Measurements from ENCODE around the gene FAM114A1. TPM values are rescaled to one million over a fixed set of nuclear protein-coding genes. Genes with fewer than 3 reads are reported as not detected.

FAM114A1 gene
- total RNA-seq, 1 donor from 2014 or later, result 159 TPM

DNA sequence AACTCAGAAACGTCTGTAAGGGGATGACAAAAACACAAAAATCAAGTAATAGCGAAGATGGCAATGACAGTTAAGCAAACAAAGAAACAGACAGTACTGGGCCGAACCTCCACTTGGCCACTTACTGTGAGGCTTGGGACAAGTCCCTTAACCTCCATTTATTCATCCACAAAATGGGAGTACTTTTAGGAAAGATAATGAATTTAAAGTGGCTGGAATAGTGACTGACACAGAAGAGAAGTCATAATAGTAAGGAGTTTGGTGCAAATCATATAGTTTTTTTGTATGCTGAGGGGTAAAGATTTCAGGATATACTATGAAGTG is 9.5 kb upstream of the FAM114A1 start:
- peak; percentile 87 for FAIRE-seq
- H3K4me2 ChIP-seq (ENCODE audit: low read length), result peak overlapping the region; percentile 70
- H3K27ac Mint-ChIP-seq (ENCODE audit: unreplicated experiment), result peak overlapping the region; percentile 85

DNA sequence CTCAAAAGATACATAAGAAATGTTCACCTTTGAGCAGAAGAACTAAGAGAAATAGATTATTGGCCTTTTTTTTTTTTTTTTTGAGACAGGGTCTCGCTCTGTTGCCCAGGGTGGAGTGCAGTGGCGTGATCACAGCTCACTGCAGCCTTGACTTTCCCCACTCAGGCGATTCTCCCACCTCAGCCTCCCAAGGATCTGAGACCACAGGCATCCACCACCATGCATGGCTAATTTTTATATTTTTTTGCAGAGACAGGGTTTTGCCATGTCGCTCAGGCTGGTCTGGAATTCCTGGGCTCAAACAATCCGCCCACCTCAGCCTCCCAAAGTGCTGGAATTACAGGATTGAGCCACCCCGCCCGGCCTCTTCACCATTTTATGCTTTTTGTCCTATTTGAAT is 8.1 kb upstream of the FAM114A1 start:
- Histone ChIP-seq H3K79me2 (ENCODE audit: insufficient read depth, low read length) (no peaks in the 10 kb centered on the region), H3K9me3 (ENCODE audit: insufficient read depth, low read depth, low read length) (no peaks in the 10 kb centered on the region), H3K36me3 (ENCODE audit: insufficient read depth, low read length) (no peaks in the 10 kb centered on the region), H2AFZ (ENCODE audit: low read depth, low read length) (no peak overlapping the region), H3K27ac (ENCODE audit: low read depth, low read length) (no peak overlapping the region), H3K4me2 (ENCODE audit: low read length) (no peak overlapping the region), H3K9ac (ENCODE audit: low read length) (no peak overlapping the region), H3K27me3 (ENCODE audit: insufficient read depth, low read length) (no peaks in the 10 kb centered on the region), H4K20me1 (ENCODE audit: insufficient read depth, low read length) (no peaks in the 10 kb centered on the region), H3K4me1 (ENCODE audit: insufficient read depth, low read length) (peaks cover 22% of the 10 kb centered on the region), H3K4me3 (ENCODE audit: insufficient read depth, low read depth, low read length) (no peak overlapping the region)
- Mint-ChIP-seq H3K4me3 (ENCODE audit: unreplicated experiment) (no peak overlapping the region), H3K27ac (ENCODE audit: unreplicated experiment) (no peak overlapping the region), H3K9me3 (ENCODE audit: unreplicated experiment) (no peaks in the 10 kb centered on the region), H3K4me1 (ENCODE audit: low read depth, unreplicated experiment) (peaks cover 31% of the 10 kb centered on the region), H3K36me3 (ENCODE audit: low read depth, unreplicated experiment) (no peaks in the 10 kb centered on the region), H3K27me3 (ENCODE audit: low read depth, unreplicated experiment) (no peaks in the 10 kb centered on the region)
- DNase-seq (ENCODE audit: low read depth) (no peak), FAIRE-seq (no peak)
- TF ChIP-seq EZH2 (IDR thresholded peaks at IDR 0.05; ENCODE audit: insufficient read depth, low read length), result no peak
- TF ChIP-seq, protein P1, sequence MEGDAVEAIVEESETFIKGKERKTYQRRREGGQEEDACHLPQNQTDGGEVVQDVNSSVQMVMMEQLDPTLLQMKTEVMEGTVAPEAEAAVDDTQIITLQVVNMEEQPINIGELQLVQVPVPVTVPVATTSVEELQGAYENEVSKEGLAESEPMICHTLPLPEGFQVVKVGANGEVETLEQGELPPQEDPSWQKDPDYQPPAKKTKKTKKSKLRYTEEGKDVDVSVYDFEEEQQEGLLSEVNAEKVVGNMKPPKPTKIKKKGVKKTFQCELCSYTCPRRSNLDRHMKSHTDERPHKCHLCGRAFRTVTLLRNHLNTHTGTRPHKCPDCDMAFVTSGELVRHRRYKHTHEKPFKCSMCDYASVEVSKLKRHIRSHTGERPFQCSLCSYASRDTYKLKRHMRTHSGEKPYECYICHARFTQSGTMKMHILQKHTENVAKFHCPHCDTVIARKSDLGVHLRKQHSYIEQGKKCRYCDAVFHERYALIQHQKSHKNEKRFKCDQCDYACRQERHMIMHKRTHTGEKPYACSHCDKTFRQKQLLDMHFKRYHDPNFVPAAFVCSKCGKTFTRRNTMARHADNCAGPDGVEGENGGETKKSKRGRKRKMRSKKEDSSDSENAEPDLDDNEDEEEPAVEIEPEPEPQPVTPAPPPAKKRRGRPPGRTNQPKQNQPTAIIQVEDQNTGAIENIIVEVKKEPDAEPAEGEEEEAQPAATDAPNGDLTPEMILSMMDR (IDR thresholded peaks at IDR 0.05; ENCODE audit: insufficient read depth, low read depth, low read length), result no peak

More for the DNA sequence above, 9.5 kb upstream of the FAM114A1 start:
- Mint-ChIP-seq H3K4me1 (ENCODE audit: low read depth, unreplicated experiment) (peaks cover 31% of the 10 kb centered on the region), H3K9me3 (ENCODE audit: unreplicated experiment) (no peaks in the 10 kb centered on the region), H3K27me3 (ENCODE audit: low read depth, unreplicated experiment) (no peaks in the 10 kb centered on the region), H3K4me3 (ENCODE audit: unreplicated experiment) (no peak overlapping the region), H3K36me3 (ENCODE audit: low read depth, unreplicated experiment) (no peaks in the 10 kb centered on the region)
- H3K79me2 ChIP-seq (ENCODE audit: insufficient read depth, low read length), result no peaks in the 10 kb centered on the region
- no peaks in the 10 kb centered on the region for H4K20me1 ChIP-seq (ENCODE audit: insufficient read depth, low read length)
- no peaks in the 10 kb centered on the region for H3K27me3 ChIP-seq (ENCODE audit: insufficient read depth, low read length)
- H3K4me1 ChIP-seq (ENCODE audit: insufficient read depth, low read length), result peaks cover 22% of the 10 kb centered on the region
- H3K4me3 ChIP-seq (ENCODE audit: insufficient read depth, low read depth, low read length), result peak overlapping the region; percentile 43
- no peak for DNase-seq (ENCODE audit: low read depth)
- H3K36me3 ChIP-seq (ENCODE audit: insufficient read depth, low read length), result no peaks in the 10 kb centered on the region
- no peaks in the 10 kb centered on the region for H3K9me3 ChIP-seq (ENCODE audit: insufficient read depth, low read depth, low read length)
- no peak for TF ChIP-seq EZH2 (IDR thresholded peaks at IDR 0.05; ENCODE audit: insufficient read depth, low read length)
- peak overlapping the region; percentile 51 for H3K9ac ChIP-seq (ENCODE audit: low read length)
- peak overlapping the region; percentile 82 for H3K27ac ChIP-seq (ENCODE audit: low read depth, low read length)
- H2AFZ ChIP-seq (ENCODE audit: low read depth, low read length), result peak overlapping the region; percentile 31

DNA sequence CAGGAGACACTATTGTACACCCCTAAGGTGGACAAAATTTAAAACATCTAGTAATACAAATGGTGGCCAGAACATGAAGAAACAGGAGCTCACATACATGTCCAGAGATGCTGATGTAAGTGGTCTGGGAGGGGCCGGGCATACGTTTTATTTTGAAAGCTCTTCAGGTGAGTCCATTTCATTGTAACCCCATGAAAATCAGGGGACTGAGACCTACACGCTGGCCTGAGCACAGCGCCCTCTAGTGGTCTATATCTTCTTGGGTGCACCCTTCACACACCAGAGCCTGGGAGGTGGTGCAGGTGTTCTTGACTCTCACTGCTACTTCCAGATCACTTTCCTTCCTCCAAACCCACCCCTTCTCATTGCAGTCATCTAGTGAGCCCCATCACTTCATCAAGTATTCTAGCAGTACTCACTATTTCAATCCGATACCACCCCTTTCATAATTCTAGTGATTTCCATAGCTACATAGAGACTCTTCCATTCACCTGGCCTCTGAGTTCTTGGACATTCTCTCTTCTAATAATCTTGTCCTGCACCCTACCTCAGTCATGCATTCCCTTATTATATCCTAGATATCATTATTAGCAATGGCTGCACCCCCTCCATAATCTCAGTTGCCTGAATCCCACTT is 6.7 kb upstream of the FAM114A1 start:
- Mint-ChIP-seq H3K4me1 (ENCODE audit: low read depth, unreplicated experiment) (peaks cover 31% of the 10 kb centered on the region), H3K36me3 (ENCODE audit: low read depth, unreplicated experiment) (no peaks in the 10 kb centered on the region), H3K27me3 (ENCODE audit: low read depth, unreplicated experiment) (no peaks in the 10 kb centered on the region), H3K9me3 (ENCODE audit: unreplicated experiment) (no peaks in the 10 kb centered on the region), H3K27ac (ENCODE audit: unreplicated experiment) (no peak overlapping the region), H3K4me3 (ENCODE audit: unreplicated experiment) (peak overlapping the region; percentile 1)
- no peak overlapping the region for H3K9ac ChIP-seq (ENCODE audit: low read length)
- no peaks in the 10 kb centered on the region for H3K27me3 ChIP-seq (ENCODE audit: insufficient read depth, low read length)
- H3K4me1 ChIP-seq (ENCODE audit: insufficient read depth, low read length), result peaks cover 22% of the 10 kb centered on the region
- H3K27ac ChIP-seq (ENCODE audit: low read depth, low read length), result no peak overlapping the region
- no peak overlapping the region for H3K4me3 ChIP-seq (ENCODE audit: insufficient read depth, low read depth, low read length)
- no peak overlapping the region for H3K4me2 ChIP-seq (ENCODE audit: low read length)
- H4K20me1 ChIP-seq (ENCODE audit: insufficient read depth, low read length), result no peaks in the 10 kb centered on the region
- no peaks in the 10 kb centered on the region for H3K36me3 ChIP-seq (ENCODE audit: insufficient read depth, low read length)
- H2AFZ ChIP-seq (ENCODE audit: low read depth, low read length), result no peak overlapping the region
- no peak for DNase-seq (ENCODE audit: low read depth)
- no peaks in the 10 kb centered on the region for H3K9me3 ChIP-seq (ENCODE audit: insufficient read depth, low read depth, low read length)
- FAIRE-seq, result no peak
- no peaks in the 10 kb centered on the region for H3K79me2 ChIP-seq (ENCODE audit: insufficient read depth, low read length)
- TF ChIP-seq EZH2 (IDR thresholded peaks at IDR 0.05; ENCODE audit: insufficient read depth, low read length), result no peak
- TF ChIP-seq, protein P1 (IDR thresholded peaks at IDR 0.05; ENCODE audit: insufficient read depth, low read depth, low read length), result peak; percentile 62
